BLaER1 (cell line): ENCODE measurements around the gene RNF213.

ENCODE experiments used
- H3K27ac ChIP-seq: shearing (Covaris generic); formaldehyde crosslinking; 2 replicates; pipeline ENCODE4 v1.8.1; 2022
- H3K27me3 ChIP-seq: shearing (Covaris generic); formaldehyde crosslinking; 2 replicates; pipeline ENCODE4 v1.8.1; 2022
- H3K36me3 ChIP-seq: shearing (Covaris generic); formaldehyde crosslinking; 2 replicates; pipeline ENCODE4 v1.8.1; 2022
- H3K4me1 ChIP-seq: shearing (Covaris generic); formaldehyde crosslinking; 2 replicates; pipeline ENCODE4 v1.8.1; 2022
- H3K4me2 ChIP-seq: shearing (Covaris generic); formaldehyde crosslinking; 2 replicates; pipeline ENCODE4 v1.8.1; 2022
- H3K4me3 ChIP-seq: shearing (Covaris generic); formaldehyde crosslinking; 2 replicates; pipeline ENCODE4 v1.8.1; 2022
- H3K9ac ChIP-seq: shearing (Covaris generic); formaldehyde crosslinking; 2 replicates; pipeline ENCODE4 v1.8.1; 2022
- H3K9me3 ChIP-seq: shearing (Covaris generic); formaldehyde crosslinking; 2 replicates; pipeline ENCODE4 v1.8.1; 2022
- H4K20me1 ChIP-seq: shearing (Covaris generic); formaldehyde crosslinking; 2 replicates; pipeline ENCODE4 v1.8.1; 2022
- Cebpa-rat ChIP-seq: shearing (Covaris generic); IDR thresholded peaks from 2 replicates; pipeline ENCODE4 v1.8.1; 2022

Gene RNF213

DNA sequence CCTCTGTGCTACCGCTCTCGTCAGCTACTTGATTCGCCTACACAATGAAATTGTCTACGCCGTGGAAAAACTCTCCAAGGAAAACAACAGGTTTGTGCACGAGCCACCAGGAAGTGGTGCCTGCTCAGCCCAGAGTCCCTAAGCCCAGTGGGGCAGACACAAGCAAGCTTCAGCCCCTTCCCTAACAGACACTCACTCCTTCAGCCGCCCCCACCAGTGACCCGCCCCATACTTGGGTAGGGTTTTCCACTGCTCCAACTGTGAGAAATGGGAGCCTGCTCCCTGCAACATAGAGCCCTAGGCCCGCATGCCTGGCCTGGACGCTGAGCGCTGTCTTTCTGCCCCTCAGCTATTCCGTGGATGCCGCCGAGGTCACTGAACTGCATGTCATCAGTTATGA lies 125.7 kb downstream of the RNF213 start:
- Histone ChIP-seq H3K27me3 (no peaks in the 10 kb centered on the region), H3K36me3 (peaks cover 100% of the 10 kb centered on the region), H3K9ac (no peak overlapping the region), H3K4me3 (no peak overlapping the region), H3K4me2 (no peak overlapping the region), H3K4me1 (no peaks in the 10 kb centered on the region), H3K27ac (no peak overlapping the region), H3K9me3 (no peaks in the 10 kb centered on the region), H4K20me1 (no peaks in the 10 kb centered on the region)
- no peak for TF ChIP-seq Cebpa-rat

DNA sequence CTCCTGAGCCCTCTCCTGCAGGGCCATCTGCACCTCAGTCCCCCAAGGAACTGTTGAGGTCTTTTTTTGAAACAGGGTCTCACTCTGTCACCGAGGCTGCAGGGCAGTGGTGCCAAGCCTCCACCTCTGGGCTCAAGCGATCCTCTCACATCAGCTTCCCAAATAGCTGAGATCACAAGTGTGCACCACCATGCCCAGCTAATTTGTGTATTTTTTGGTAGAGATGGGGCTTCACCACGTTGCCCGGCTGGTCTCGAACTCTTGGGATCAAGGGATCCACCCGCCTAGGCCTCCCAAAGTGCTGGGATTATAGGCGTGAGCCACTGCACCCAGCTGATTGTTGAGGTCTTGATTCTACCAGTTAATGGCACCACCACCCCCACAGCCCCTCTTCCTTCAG lies 126.4 kb downstream of the RNF213 start:
- no peak overlapping the region for H3K27ac ChIP-seq
- no peaks in the 10 kb centered on the region for H3K27me3 ChIP-seq
- TF ChIP-seq Cebpa-rat, result no peak
- H3K4me1 ChIP-seq, result no peaks in the 10 kb centered on the region
- H3K4me3 ChIP-seq, result no peak overlapping the region
- H3K36me3 ChIP-seq, result peaks cover 100% of the 10 kb centered on the region
- H3K9ac ChIP-seq, result no peak overlapping the region
- no peak overlapping the region for H3K4me2 ChIP-seq
- no peaks in the 10 kb centered on the region for H4K20me1 ChIP-seq
- H3K9me3 ChIP-seq, result no peaks in the 10 kb centered on the region

DNA sequence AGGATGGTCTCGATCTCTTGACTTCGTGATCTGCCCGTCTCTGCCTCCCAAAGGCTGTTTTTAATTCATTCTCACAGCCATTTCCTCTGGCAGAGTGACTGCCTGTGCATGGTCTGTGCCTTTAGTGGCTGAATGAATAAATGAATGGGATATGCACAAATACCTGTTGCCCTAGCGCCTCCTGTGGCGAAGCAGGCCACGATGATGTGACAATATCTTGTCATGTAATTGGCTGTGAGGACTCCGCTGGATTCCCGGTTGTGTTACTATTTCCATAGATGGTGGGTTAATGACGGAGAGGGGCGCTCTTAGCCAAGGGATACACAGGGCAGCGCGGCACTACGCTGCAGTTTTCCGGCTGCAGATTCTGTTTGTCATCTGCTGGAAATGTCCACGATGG lies 127.5 kb downstream of the RNF213 start:
- Histone ChIP-seq H3K4me1 (no peaks in the 10 kb centered on the region; the same call in 1 of the 2 replicates), H3K27me3 (no peaks in the 10 kb centered on the region), H3K9me3 (no peaks in the 10 kb centered on the region), H3K4me2 (no peak overlapping the region), H3K36me3 (peaks cover 100% of the 10 kb centered on the region), H3K9ac (no peak overlapping the region), H3K27ac (no peak overlapping the region), H3K4me3 (no peak overlapping the region), H4K20me1 (no peaks in the 10 kb centered on the region)
- no peak for TF ChIP-seq Cebpa-rat

DNA sequence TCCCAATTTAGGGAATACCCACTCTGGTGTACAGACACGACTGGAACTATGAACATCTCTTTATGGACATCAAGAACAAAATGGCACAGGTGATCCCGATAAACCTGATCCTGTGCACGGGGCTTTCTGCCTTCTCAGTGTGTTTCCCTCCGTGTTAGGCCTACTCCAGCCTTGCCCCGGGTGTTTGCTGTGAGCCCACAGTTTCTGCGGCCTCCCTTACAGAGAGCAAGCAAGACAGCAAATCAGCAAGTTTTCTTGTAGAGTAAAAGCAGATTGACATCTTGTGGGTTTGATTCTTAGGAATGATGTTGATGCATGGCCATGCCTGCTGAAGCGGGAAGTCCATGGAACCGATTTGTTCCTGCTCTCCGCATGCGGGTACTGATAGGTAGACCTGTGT lies 127.9 kb downstream of the RNF213 start:
- Histone ChIP-seq H3K4me2 (no peak overlapping the region), H3K36me3 (peaks cover 100% of the 10 kb centered on the region), H3K9ac (no peak overlapping the region), H3K9me3 (no peaks in the 10 kb centered on the region), H3K27me3 (no peaks in the 10 kb centered on the region), H3K27ac (no peak overlapping the region), H3K4me1 (no peaks in the 10 kb centered on the region; the same call in 1 of the 2 replicates), H4K20me1 (no peaks in the 10 kb centered on the region), H3K4me3 (no peak overlapping the region)
- TF ChIP-seq Cebpa-rat, result no peak

DNA sequence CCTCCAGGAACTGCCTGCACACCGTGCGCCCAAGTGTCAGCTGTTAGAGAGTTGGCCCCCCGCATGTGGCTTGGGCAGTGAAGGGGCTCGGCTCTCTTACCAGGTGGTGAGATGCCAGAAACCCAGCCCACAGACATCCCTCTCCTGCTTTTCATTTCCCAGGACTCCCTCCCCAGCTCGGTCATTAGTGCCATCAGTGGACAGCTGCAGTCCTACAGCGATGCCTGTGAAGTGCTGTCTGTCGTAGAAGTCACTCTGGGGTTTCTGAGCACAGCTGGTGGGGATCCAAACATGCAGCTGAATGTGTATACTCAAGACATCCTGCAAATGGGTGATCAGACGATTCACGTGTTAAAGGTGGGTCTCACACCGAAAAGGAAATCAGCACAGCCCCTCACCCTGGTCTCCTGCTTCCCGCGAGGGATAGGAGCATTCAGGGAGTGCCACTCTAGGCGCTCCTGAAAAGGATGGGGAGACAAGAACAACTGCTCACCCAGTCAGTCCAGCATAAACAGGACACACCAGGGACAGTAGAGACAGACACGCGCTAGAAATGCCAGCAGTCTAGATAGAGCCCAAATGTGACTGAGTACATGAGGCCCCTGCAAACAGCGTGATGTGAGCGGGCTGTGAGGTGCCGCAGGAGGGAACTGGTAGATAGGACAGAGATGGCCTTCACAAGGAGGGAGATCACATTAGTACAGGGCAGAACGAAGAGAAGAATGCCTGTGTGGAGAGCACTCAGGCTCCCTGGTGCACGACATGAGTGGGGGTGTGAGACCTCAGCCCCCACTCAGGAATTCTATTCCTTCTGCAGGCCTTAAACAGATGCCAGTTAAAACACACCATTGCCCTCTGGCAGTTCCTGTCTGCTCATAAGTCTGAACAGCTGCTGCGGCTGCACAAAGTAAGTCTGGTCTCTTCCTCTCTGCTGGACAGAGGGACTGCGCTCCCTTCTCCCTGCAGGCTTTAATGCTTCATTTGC lies 128.7 kb downstream of the RNF213 start:
- H3K4me2 ChIP-seq, result no peak overlapping the region
- H3K4me3 ChIP-seq, result no peak overlapping the region
- H3K36me3 ChIP-seq, result peaks cover 100% of the 10 kb centered on the region
- H3K27ac ChIP-seq, result no peak overlapping the region
- H3K4me1 ChIP-seq, result no peaks in the 10 kb centered on the region; the same call in 1 of the 2 replicates
- no peaks in the 10 kb centered on the region for H4K20me1 ChIP-seq
- no peaks in the 10 kb centered on the region for H3K9me3 ChIP-seq
- no peaks in the 10 kb centered on the region for H3K27me3 ChIP-seq
- no peak overlapping the region; the same call in 1 of the 2 replicates for H3K9ac ChIP-seq
- no peak for TF ChIP-seq Cebpa-rat

DNA sequence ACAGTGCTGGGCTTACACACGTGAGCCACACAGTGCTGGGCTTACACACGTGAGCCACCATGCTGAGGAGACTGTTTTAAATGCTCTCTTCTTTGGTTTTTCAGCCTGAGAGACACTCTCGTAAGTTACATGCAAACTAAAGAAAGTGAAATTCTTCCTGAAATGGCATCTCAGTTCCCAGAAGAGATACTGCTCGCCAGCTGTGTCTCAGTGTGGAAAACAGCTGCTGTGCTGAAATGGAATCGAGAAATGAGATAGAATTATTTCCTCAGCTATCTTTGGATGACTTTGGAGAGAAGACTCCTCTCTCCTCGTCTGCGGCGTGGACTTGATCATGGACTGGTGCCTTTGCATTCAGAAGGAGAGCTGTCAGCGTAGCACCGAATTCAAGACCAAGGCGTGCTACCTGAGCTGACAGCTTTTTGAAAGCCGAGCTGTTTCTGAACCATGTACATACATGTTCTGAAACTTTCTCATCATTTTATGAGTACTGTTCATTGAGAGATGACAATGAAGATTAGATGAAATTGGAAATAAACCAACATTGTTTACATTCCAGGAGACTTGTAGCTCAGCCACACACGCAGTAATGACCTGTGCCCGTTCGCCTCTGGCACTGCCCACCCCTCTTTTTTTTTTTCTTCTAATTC lies 132.7 kb downstream of the RNF213 start:
- H3K27ac ChIP-seq, result no peak overlapping the region
- H3K9ac ChIP-seq, result no peak overlapping the region
- H3K27me3 ChIP-seq, result no peaks in the 10 kb centered on the region
- peaks cover 74% of the 10 kb centered on the region for H3K36me3 ChIP-seq
- TF ChIP-seq Cebpa-rat, result no peak
- no peak overlapping the region for H3K4me2 ChIP-seq
- peaks cover 29% of the 10 kb centered on the region for H3K4me1 ChIP-seq
- H3K4me3 ChIP-seq, result no peak overlapping the region
- H4K20me1 ChIP-seq, result no peaks in the 10 kb centered on the region
- no peaks in the 10 kb centered on the region for H3K9me3 ChIP-seq

DNA sequence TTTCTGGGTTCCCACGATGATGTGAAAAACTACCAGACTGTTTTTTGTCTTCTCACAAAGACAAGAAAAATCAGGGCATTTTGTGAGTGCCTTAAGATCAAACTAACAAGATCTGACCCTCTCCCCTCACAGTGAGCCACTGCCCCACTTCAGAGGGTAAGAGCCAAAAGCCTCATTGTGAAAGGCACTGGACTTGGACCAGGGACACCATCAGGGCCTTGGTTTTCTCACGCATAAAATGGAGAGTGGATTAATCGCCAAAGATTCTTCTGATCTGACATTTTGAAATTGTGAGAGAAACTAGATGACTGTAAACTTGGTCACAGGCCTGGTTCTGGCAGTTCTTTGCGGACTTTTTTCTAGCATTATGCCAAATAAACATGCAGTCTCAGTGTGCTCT lies 133.3 kb downstream of the RNF213 start:
- H3K9me3 ChIP-seq, result no peaks in the 10 kb centered on the region
- H3K4me2 ChIP-seq, result no peak overlapping the region
- H4K20me1 ChIP-seq, result no peaks in the 10 kb centered on the region
- H3K4me1 ChIP-seq, result peaks cover 34% of the 10 kb centered on the region
- TF ChIP-seq Cebpa-rat, result no peak
- H3K27ac ChIP-seq, result no peak overlapping the region
- H3K27me3 ChIP-seq, result no peaks in the 10 kb centered on the region
- no peak overlapping the region for H3K9ac ChIP-seq
- no peak overlapping the region for H3K4me3 ChIP-seq
- peaks cover 69% of the 10 kb centered on the region for H3K36me3 ChIP-seq

DNA sequence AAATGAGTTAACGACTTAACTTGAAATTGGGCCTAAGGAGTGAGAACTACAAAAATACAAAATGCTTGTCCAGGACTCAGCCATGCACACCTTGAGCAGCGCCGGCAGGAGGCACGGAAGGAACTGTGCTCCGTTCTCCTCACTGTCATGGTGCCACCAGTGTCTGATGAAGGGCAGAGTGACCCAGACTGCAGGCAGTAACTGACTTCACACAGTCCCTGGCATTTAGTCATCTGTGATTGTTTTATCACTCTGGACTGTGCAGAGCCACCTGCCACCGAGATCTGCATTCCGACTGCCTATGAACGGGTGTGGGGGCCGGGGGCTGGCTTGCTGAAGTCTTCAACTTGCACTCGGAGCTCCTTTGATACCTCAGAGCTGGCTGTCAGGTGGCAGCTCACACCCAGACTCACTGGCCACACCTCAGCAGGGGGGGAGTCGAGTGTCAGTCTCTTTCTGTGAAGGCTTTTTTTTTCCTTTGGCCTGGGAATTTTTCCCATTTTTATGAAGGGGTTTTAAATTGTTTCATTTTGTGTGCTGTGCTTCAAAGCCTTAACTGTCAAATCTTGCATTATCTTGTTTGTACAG lies 134.1 kb downstream of the RNF213 start:
- TF ChIP-seq Cebpa-rat, result no peak
- H3K4me2 ChIP-seq, result no peak overlapping the region
- H3K27ac ChIP-seq, result peak overlapping the region; percentile 9; the same call in 1 of the 2 replicates
- no peak overlapping the region for H3K4me3 ChIP-seq
- H3K36me3 ChIP-seq, result peaks cover 61% of the 10 kb centered on the region
- no peaks in the 10 kb centered on the region for H4K20me1 ChIP-seq
- peaks cover 41% of the 10 kb centered on the region for H3K4me1 ChIP-seq
- no peaks in the 10 kb centered on the region for H3K9me3 ChIP-seq
- peak overlapping the region; percentile 50; the same call in 1 of the 2 replicates for H3K9ac ChIP-seq
- H3K27me3 ChIP-seq, result no peaks in the 10 kb centered on the region

DNA sequence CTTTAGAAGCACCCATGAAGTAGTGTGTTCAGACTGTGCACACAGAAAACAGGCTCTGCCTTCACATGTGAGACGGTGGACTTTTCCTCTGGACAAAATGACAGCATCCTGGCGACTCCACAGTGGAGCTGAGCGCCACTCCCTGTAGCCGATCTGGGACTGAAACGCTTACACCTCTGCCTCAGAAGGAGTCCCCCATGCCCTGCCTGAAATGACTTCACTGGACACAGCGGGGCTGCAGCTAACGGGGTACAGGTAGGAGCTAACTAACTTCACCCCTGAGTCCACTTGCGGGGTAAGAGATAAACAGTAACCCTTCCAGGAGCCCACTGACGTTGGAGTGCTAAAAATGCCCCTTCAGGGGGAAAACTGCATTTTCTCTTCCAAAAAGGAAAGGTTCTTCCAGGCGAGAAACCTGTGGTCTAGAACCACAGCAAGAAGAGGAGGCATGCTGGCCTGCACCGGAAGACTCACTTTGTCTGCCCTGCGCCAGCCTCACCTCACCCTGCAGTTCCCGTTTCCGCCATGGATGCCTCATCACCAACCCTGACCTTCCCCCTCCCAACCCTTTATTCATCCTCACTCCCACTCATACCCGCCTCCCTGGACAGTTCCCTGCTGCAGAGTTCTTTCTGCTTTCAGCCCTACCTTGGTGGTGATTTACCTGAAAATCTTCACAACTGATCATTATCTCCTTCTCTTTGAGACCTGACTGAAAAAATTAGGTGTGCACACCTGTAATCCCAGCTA lies 134.9 kb downstream of the RNF213 start:
- Histone ChIP-seq H3K9me3 (peaks cover 3% of the 10 kb centered on the region), H3K27ac (peak overlapping the region; percentile 9; the same call in 1 of the 2 replicates)

More for the DNA sequence above, 134.9 kb downstream of the RNF213 start:
- Histone ChIP-seq H3K4me3 (no peak overlapping the region), H4K20me1 (no peaks in the 10 kb centered on the region), H3K27me3 (no peaks in the 10 kb centered on the region), H3K4me2 (peak overlapping the region; percentile 19; the same call in 1 of the 2 replicates), H3K4me1 (peaks cover 50% of the 10 kb centered on the region), H3K9ac (peak overlapping the region; percentile 50; the same call in 1 of the 2 replicates), H3K36me3 (peaks cover 52% of the 10 kb centered on the region)
- TF ChIP-seq Cebpa-rat, result no peak
